CD14-positive monocyte (primary cell): ENCODE data around the gene PDCD2. TPM values are rescaled to one million over a fixed set of nuclear protein-coding genes. Genes with fewer than 3 reads are reported as not detected.

Experiments
- DNase-seq, 3 donors: peaks; one replicate each; pipeline ENCODE4 v3.0.0-alpha.2; 2011 to 2022
- H2AFZ ChIP-seq: 2 replicates; pipeline ENCODE4 v1.6.0; 2012; ENCODE audit warnings: mild to moderate bottlenecking, low read depth, low read length, inconsistent platforms; ENCODE audit not compliant: insufficient read depth, poor library complexity, severe bottlenecking
- H3K27ac ChIP-seq, 2 donors: 1 replicate in 1 of 2; 2 replicates in 1 of 2; pipeline ENCODE4 v1.5.1; 2012 to 2013; ENCODE audit warnings: low read length in 2 of 2, control low read depth in 1 of 2, inconsistent platforms in 1 of 2, low read depth in 1 of 2, mild to moderate bottlenecking in 1 of 2
- H3K27me3 ChIP-seq, 2 donors: one replicate each; pipeline versions ENCODE4 v1.6.0 to v1.6.1; 2011 to 2013; ENCODE audit warnings: low read length in 2 of 2; ENCODE audit not compliant: control insufficient read depth in 2 of 2, insufficient read depth in 2 of 2
- H3K36me3 ChIP-seq, 2 donors: replicated peaks in 1 of 2; 1 replicate in 1 of 2; 2 replicates in 1 of 2; pipeline versions ENCODE4 v1.5.1 to v1.6.1; 2012 to 2013; ENCODE audit warnings: low read length in 2 of 2, control low read depth in 1 of 2, inconsistent platforms in 1 of 2, mild to moderate bottlenecking in 1 of 2; ENCODE audit not compliant: insufficient read depth in 2 of 2, control insufficient read depth in 1 of 2
- H3K4me1 ChIP-seq, 2 donors: 1 replicate in 1 of 2; 2 replicates in 1 of 2; pipeline versions ENCODE4 v1.5.1 to v1.6.1; 2012 to 2013; ENCODE audit warnings: low read length in 2 of 2, control low read depth in 1 of 2, inconsistent platforms in 1 of 2, mild to moderate bottlenecking in 1 of 2, moderate library complexity in 1 of 2; ENCODE audit not compliant: insufficient read depth in 2 of 2, control insufficient read depth in 1 of 2
- H3K4me2 ChIP-seq: replicated peaks from 2 replicates; pipeline ENCODE3; 2012; ENCODE audit warnings: low read length, moderate library complexity, mild to moderate bottlenecking; ENCODE audit not compliant: poor library complexity, severe bottlenecking; ENCODE audit errors: extremely low read depth
- H3K4me3 ChIP-seq, 3 experiments: fragments of 200-600 bp in 1 of 3; sonication (generic) in 1 of 3; replicated peaks in 1 of 3; 1 replicate in 2 of 3; 2 replicates in 1 of 3; pipeline ENCODE4 v1.5.1; 2011 to 2013; ENCODE audit warnings: low read length in 3 of 3, mild to moderate bottlenecking in 3 of 3, control low read depth in 2 of 3, low read depth in 2 of 3, inconsistent platforms in 1 of 3, moderate library complexity in 1 of 3
- H3K79me2 ChIP-seq: 2 replicates; pipeline ENCODE4 v1.6.0; 2012; ENCODE audit warnings: mild to moderate bottlenecking, control low read depth, inconsistent platforms, low read length, moderate library complexity; ENCODE audit not compliant: insufficient read depth
- H3K9ac ChIP-seq: 2 replicates; pipeline ENCODE4 v1.6.0; 2017; ENCODE audit warnings: low read length, mild to moderate bottlenecking; ENCODE audit not compliant: insufficient read depth, poor library complexity, severe bottlenecking
- H3K9me3 ChIP-seq, 2 donors: replicated peaks in 1 of 2; 1 replicate in 1 of 2; 2 replicates in 1 of 2; pipeline versions ENCODE4 v1.5.1 to v1.6.1; 2012 to 2013; ENCODE audit warnings: low read length in 2 of 2, control low read depth in 1 of 2; ENCODE audit not compliant: control insufficient read depth in 1 of 2, insufficient read depth in 1 of 2
- H4K20me1 ChIP-seq: 2 replicates; pipeline ENCODE4 v1.6.0; 2012; ENCODE audit warnings: mild to moderate bottlenecking, low read length, control low read depth, moderate library complexity; ENCODE audit not compliant: insufficient read depth
- H3K27ac Mint-ChIP-seq, 7 donors: one replicate each; pipeline ENCODE4 v1.8.0; 2020; ENCODE audit warnings: mild to moderate bottlenecking in 7 of 7, mixed read lengths in 7 of 7, moderate library complexity in 6 of 7, inconsistent platforms in 2 of 7
- H3K27me3 Mint-ChIP-seq, 3 donors: one replicate each; pipeline ENCODE4 v1.8.0; 2021 to 2022; ENCODE audit warnings: low read depth in 3 of 3, mild to moderate bottlenecking in 3 of 3, mixed read lengths in 3 of 3, moderate library complexity in 3 of 3, inconsistent platforms in 1 of 3
- H3K36me3 Mint-ChIP-seq, 2 donors: one replicate each; pipeline ENCODE4 v1.8.0; 2020; ENCODE audit warnings: mixed read lengths in 2 of 2, inconsistent platforms in 1 of 2, mild to moderate bottlenecking in 1 of 2
- H3K4me1 Mint-ChIP-seq: one replicate; pipeline ENCODE4 v1.8.0; 2020; ENCODE audit warnings: mild to moderate bottlenecking, mixed read lengths
- H3K4me3 Mint-ChIP-seq, 2 donors: one replicate each; pipeline ENCODE4 v1.8.0; 2020; ENCODE audit warnings: mild to moderate bottlenecking in 2 of 2, mixed read lengths in 2 of 2, moderate library complexity in 1 of 2
- H3K9me3 Mint-ChIP-seq, 7 donors: one replicate each; pipeline ENCODE4 v1.8.0; 2020 to 2022; ENCODE audit warnings: mixed read lengths in 7 of 7, mild to moderate bottlenecking in 6 of 7, moderate library complexity in 6 of 7, inconsistent platforms in 2 of 7
- WGBS: methylation state at CpG from one replicate; pipeline ENCODE4 v1.1.5; 2013; ENCODE audit warnings: missing lambda C conversion rate; ENCODE audit not compliant: insufficient coverage; 5-methylcytosine and 5-hydroxymethylcytosine counted together
- intact Hi-C, 2 donors: fragments of 100-400 bp; cut with micrococcal nuclease; formaldehyde crosslinking; loops; one replicate each; pipeline versions ENCODE4 v1.15.0 to v1.15.1; 2023
- polyA plus RNA-seq, 3 donors: library from polyadenylated mRNA; depleted of rRNA in 1 of 3; unstranded in 2 of 3; stranded (reverse) in 1 of 3; fragments of 300-500 nt in 2 of 3; fragments of >200 nt in 1 of 3; fragmentation: Illumina TruSeq in 2 of 3; gene quantifications; 1 replicate in 2 of 3; 2 replicates in 1 of 3; pipeline ENCODE4 v1.2.3, GENCODE V29; 2012 to 2021
- TF ChIP-seq, protein P1 (sequence below): fragments of 200-600 bp; IDR thresholded peaks from one replicate; pipeline ENCODE4 v1.8.0; 2022; ENCODE audit warnings: antibody characterized with exemption, mild to moderate bottlenecking

Gene PDCD2
- polyA plus RNA-seq, 3 donors = 35.7 to 81.0 (median 69.4) TPM

DNA sequence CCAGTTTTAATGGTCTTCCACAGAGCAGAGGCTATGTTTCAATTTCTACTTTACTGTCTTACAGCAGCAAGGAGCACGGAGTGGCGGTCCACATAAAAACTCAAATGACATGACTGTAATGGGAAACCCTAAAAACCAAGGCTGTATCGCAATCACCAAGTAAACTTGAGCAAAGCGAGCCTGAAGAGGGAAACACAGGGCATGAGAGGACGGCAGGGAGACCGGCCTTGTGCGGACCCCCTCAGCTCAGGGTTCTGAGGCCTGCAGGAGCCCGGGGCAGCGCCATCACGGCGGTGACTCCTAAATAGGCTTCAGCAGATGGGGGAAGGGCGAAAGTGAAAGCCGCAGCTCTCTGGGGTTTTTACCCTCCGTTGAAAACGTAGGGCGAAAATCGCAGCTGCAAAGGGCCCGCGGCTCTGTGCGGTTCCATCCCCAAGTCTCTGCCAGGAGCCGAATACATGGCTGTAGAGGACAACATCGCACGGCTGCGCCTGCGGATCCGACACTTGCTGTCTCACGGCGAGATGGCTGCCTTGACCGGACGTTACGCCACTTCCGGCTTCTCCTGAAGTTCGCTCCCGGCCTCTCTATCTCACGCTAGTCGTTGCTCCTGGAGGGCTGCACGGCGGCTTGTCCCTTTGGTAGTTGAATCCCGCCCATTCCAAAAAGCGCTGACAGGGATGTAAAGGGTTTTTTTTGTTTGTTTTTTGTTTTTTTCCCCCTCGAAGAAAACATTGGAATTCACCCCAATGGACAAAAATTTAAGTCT, 31.5 kb downstream of the PDCD2 start, which contains the start of gene PSMB1:
TSS of gene PSMB1 (minus strand) at position 543 of the 769 bp plus-strand sequence. CDS start at position 478, 65 bp downstream.
- peaks cover 89% of the 10 kb centered on the region for H3K79me2 ChIP-seq
- Mint-ChIP-seq H3K27ac (no peak within 1 kb of the TSS), H3K4me3 (no peak within 1 kb of the TSS), H3K4me1 (peaks cover 13% of the 10 kb centered on the region), H3K27me3 (no peaks in the 10 kb centered on the region), H3K36me3 (peaks cover 24 to 27% of the 10 kb centered on the region in 2 donors), H3K9me3 (no peaks in the 10 kb centered on the region)
- H3K4me1 ChIP-seq = peaks cover 22 to 26% of the 10 kb centered on the region in 2 donors
- intact Hi-C loops = loop anchor here (5.0 kb wide), 2 partner anchors 246 to 851 kb away; partner anchors contain the start of genes C6orf120 (in 2 of the 2), FAM120B (in 2 of the 2) and WDR27 (in 2 of the 2)
- peaks cover 23 to 36% of the 10 kb centered on the region in 2 donors for H3K36me3 ChIP-seq
- peak; percentile 90 to 94 (median 92) for DNase-seq
- peak within 1 kb of the TSS; percentile 89 for H2AFZ ChIP-seq
- peak within 1 kb of the TSS; percentile 96 for H3K27ac ChIP-seq
- peaks cover 18% of the 10 kb centered on the region for H4K20me1 ChIP-seq
- H3K4me3 ChIP-seq = peak within 1 kb of the TSS; percentile 71 to 90 (median 89)
- no peaks in the 10 kb centered on the region for H3K27me3 ChIP-seq
- peak within 1 kb of the TSS; percentile 87 for H3K4me2 ChIP-seq
- no peaks in the 10 kb centered on the region for H3K9me3 ChIP-seq
- WGBS = under 1% methylated on average over 34 of the region's 41 CpGs
- peak within 1 kb of the TSS; percentile 94 for H3K9ac ChIP-seq
- TF ChIP-seq, protein P1, sequence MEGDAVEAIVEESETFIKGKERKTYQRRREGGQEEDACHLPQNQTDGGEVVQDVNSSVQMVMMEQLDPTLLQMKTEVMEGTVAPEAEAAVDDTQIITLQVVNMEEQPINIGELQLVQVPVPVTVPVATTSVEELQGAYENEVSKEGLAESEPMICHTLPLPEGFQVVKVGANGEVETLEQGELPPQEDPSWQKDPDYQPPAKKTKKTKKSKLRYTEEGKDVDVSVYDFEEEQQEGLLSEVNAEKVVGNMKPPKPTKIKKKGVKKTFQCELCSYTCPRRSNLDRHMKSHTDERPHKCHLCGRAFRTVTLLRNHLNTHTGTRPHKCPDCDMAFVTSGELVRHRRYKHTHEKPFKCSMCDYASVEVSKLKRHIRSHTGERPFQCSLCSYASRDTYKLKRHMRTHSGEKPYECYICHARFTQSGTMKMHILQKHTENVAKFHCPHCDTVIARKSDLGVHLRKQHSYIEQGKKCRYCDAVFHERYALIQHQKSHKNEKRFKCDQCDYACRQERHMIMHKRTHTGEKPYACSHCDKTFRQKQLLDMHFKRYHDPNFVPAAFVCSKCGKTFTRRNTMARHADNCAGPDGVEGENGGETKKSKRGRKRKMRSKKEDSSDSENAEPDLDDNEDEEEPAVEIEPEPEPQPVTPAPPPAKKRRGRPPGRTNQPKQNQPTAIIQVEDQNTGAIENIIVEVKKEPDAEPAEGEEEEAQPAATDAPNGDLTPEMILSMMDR = no peak

DNA sequence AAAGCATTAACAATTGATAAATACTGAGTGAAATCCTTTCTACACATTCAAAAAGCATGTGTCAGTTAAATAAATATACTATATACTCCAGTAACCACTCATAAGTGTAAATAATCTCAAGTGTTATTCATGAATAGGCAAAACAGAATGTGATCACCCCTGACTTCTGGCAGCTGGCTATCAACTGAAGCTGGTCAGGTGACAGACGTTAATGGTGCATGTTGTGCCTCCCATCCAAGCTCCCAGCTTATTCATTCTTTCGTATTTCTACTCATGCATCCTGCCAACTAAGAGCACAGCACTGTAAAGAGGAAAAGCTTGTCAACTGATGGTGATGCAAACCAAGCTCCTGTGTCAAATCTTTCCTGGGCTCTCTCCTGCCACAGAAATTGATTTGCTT, 39.0 kb downstream of the PDCD2 start:
- DNase-seq = no peak
- Histone ChIP-seq H3K36me3 (peaks cover 90 to 100% of the 10 kb centered on the region in 2 donors), H2AFZ (no peak overlapping the region), H3K27me3 (no peaks in the 10 kb centered on the region), H3K4me1 (no peaks in the 10 kb centered on the region), H3K4me2 (no peak overlapping the region), H3K79me2 (peaks cover 53% of the 10 kb centered on the region), H3K4me3 (no peak overlapping the region), H3K9me3 (no peaks in the 10 kb centered on the region), H3K9ac (no peak overlapping the region), H4K20me1 (peaks cover 85% of the 10 kb centered on the region), H3K27ac (no peak overlapping the region)
- Mint-ChIP-seq H3K27ac (peak overlapping the region in 1 of 7 donors; percentile 26), H3K4me1 (peaks cover 2% of the 10 kb centered on the region), H3K9me3 (no peaks in the 10 kb centered on the region), H3K4me3 (no peak overlapping the region), H3K36me3 (peaks cover 80 to 87% of the 10 kb centered on the region in 2 donors), H3K27me3 (no peaks in the 10 kb centered on the region)
- intact Hi-C loops = no loop called here
- TF ChIP-seq, protein P1 = no peak
- WGBS = no CpG with 5 or more reads among the region's 2 CpGs
